CD1c-positive myeloid dendritic cell (primary cell): ENCODE data around the gene CAPN13.

ENCODE experiments used
- DNase-seq: peaks from one replicate; pipeline ENCODE4 v3.0.0-alpha.2; 2016; ENCODE audit errors: extremely low spot score

CAPN13 gene

GRCh38 chr2:30807249-30807648, at the start of gene CAPN13:
CAPN13 (minus strand) TSS chr2:30807446; CDS start chr2:30787325, 20,121 bp downstream.
- no peak for DNase-seq

- no peak for DNase-seq
Measured at GRCh38 chr2:30847841-30848240, 40.6 kb upstream of the CAPN13 start.

GRCh38 chr2:30847329-30847728, 40.1 kb upstream of the CAPN13 start:
- DNase-seq = no peak

GRCh38 chr2:30828586-30828985, 21.3 kb upstream of the CAPN13 start:
- no peak for DNase-seq

GRCh38 chr2:30826916-30827315, 19.7 kb upstream of the CAPN13 start:
- no peak for DNase-seq

GRCh38 chr2:30826481-30826880, 19.2 kb upstream of the CAPN13 start:
- DNase-seq = no peak

- no peak for DNase-seq
Measured at GRCh38 chr2:30823452-30823851, 16.2 kb upstream of the CAPN13 start.

GRCh38 chr2:30821960-30822359, 14.7 kb upstream of the CAPN13 start:
- DNase-seq = no peak

GRCh38 chr2:30820381-30821055, 13.3 kb upstream of the CAPN13 start:
- no peak for DNase-seq

- no peak for DNase-seq
Measured at GRCh38 chr2:30809938-30810337, 2.7 kb upstream of the CAPN13 start.

GRCh38 chr2:30808695-30809094, 1.4 kb upstream of the CAPN13 start:
- no peak for DNase-seq

- no peak for DNase-seq
Measured at GRCh38 chr2:30803281-30803680, 4.0 kb downstream of the CAPN13 start.

GRCh38 chr2:30802611-30803010, 4.6 kb downstream of the CAPN13 start:
- DNase-seq = no peak

- no peak for DNase-seq
Measured at GRCh38 chr2:30801821-30802455, 5.3 kb downstream of the CAPN13 start.

- DNase-seq = no peak
Measured at GRCh38 chr2:30800159-30800558, 7.1 kb downstream of the CAPN13 start.

- DNase-seq = no peak
Measured at GRCh38 chr2:30799366-30799765, 7.9 kb downstream of the CAPN13 start.

GRCh38 chr2:30798536-30798991, 8.7 kb downstream of the CAPN13 start:
- DNase-seq = peak; percentile 31

GRCh38 chr2:30797381-30798015, 9.7 kb downstream of the CAPN13 start:
- no peak for DNase-seq

GRCh38 chr2:30796699-30797098, 10.5 kb downstream of the CAPN13 start:
- no peak for DNase-seq

GRCh38 chr2:30792521-30792920, 14.7 kb downstream of the CAPN13 start:
- peak; percentile 87 for DNase-seq

GRCh38 chr2:30790879-30791278, 16.4 kb downstream of the CAPN13 start:
- DNase-seq = no peak

GRCh38 chr2:30789670-30790210, 17.5 kb downstream of the CAPN13 start:
- peak; percentile 35 for DNase-seq
